Retinal pigment epithelial cell (primary cell): ENCODE results near the gene SH3BP5.
A peak's percentile ranks its signal among the peaks of the same experiment; 100 is the strongest.

Source experiments
- DNase-seq: peaks from one replicate; pipeline ENCODE4 v3.0.0-alpha.2; 2010; ENCODE audit warnings: low read depth
- H3K4me3 ChIP-seq: 2 replicates; pipeline ENCODE4 v1.5.1; 2011; ENCODE audit warnings: mild to moderate bottlenecking, low read length, control low read depth, moderate library complexity
- TF ChIP-seq, protein P1 (sequence below): conservative IDR thresholded peaks from 2 replicates; pipeline ENCODE4 v1.5.1; 2011; ENCODE audit warnings: low read depth, low read length, control low read depth, inconsistent platforms

SH3BP5 gene

DNA sequence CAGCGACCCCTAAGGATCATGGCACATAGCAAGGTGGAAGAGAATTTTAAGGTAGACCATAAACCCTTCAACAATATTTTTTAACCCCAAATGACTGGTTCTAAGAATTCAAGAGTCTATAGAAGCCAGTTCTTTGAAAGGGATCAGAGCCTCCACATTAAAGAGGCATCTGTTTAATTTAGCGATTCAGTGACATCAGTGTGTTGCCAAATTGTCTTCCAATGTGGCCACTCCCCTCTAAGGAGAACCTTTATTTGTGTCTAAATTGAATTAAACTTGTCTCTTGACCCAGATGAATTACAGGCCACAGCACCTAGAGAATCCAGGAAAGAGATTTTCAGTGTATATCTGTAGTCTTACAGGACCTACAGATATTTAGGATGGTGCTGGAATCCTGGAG, 6.6 kb upstream of the SH3BP5 start:
- TF ChIP-seq, protein P1, sequence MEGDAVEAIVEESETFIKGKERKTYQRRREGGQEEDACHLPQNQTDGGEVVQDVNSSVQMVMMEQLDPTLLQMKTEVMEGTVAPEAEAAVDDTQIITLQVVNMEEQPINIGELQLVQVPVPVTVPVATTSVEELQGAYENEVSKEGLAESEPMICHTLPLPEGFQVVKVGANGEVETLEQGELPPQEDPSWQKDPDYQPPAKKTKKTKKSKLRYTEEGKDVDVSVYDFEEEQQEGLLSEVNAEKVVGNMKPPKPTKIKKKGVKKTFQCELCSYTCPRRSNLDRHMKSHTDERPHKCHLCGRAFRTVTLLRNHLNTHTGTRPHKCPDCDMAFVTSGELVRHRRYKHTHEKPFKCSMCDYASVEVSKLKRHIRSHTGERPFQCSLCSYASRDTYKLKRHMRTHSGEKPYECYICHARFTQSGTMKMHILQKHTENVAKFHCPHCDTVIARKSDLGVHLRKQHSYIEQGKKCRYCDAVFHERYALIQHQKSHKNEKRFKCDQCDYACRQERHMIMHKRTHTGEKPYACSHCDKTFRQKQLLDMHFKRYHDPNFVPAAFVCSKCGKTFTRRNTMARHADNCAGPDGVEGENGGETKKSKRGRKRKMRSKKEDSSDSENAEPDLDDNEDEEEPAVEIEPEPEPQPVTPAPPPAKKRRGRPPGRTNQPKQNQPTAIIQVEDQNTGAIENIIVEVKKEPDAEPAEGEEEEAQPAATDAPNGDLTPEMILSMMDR, result no peak
- no peak overlapping the region for H3K4me3 ChIP-seq
- no peak for DNase-seq

DNA sequence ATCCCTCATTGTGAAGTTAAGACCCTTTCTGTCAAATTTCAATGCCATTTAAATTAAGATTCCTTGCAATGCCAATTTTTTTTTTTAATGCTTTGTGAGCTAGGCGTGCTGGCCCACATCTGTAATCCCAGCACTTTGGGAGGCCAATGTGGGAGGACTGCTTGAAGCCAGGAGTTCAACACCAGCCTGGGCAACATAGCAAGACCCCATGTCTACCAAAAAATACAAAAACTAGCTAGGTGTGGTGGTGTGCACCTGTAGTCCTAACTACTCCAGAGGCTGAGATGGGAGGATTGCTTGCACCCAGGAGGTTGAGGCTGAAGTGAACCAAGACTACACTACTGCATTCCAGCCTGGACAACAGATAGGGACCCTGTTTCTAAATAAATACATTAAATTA, 5.6 kb upstream of the SH3BP5 start:
- no peak overlapping the region for H3K4me3 ChIP-seq
- TF ChIP-seq, protein P1, result no peak
- no peak for DNase-seq

DNA sequence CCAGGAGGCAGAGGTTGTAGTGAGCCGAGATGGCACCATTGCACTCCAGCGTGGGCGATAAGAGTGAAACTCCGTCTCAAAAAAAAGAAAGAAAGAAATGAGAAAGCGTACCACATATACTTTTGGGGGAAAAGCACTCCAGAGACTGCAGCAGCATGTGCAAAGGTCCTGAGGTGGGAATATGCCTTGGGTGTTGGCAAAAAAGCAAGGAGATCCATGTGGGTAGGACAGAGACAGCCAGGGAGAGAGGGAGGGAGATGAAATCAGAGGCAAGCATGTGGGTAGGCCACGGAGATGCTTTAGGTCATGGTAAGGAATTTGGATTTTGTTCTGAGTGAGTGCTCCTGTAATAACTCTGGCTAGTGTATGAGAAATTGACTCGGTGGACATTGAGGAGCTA, 3.7 kb upstream of the SH3BP5 start:
- no peak for DNase-seq
- TF ChIP-seq, protein P1, result no peak
- H3K4me3 ChIP-seq, result no peak overlapping the region

GRCh38 chr3:15333956-15334263, 1.5 kb upstream of the SH3BP5 start:
- DNase-seq, result no peak
- H3K4me3 ChIP-seq, result no peak overlapping the region
- TF ChIP-seq, protein P1, result no peak

DNA sequence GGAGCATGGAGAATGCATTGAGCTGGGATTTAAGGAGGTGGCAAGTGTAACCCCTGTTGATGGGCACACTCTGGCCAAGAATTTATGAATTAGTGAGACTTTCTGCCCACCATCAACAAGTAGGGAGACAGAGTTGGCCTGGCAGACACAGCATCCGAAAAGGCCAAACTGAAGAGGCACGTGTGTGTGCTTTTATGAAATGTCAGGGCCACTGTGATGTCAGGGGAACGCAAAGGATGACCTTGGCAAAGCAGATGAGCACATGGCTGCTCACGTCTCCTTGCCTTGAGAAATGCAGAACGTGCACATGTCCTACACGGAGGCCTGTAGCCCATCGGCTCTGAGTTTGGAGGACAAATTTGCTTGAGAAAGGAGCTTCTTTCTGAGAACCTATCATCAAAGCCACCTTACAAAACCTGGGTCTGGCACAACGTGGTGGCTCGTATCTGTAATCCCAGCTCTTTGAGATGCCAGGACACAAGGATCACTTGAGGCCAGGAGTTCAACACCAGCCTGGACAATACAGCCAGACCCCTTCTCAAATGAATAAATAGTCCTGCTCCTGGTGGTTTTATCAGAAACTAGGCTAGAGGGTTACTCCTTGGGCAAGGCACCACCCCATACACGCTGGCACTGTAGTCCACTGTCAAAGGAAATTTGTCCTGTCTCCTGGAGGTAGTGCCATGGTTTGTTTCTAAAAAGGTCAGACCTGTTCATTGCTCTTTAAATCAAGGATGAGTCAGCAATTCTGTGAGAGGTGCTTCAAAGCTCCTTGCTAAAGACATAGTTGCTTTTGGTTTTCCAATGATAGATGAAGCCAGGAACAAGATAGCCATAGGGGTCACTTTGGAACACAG, 941 bp upstream of the SH3BP5 start:
- H3K4me3 ChIP-seq, result no peak overlapping the region
- no peak for DNase-seq
- TF ChIP-seq, protein P1, result no peak

DNA sequence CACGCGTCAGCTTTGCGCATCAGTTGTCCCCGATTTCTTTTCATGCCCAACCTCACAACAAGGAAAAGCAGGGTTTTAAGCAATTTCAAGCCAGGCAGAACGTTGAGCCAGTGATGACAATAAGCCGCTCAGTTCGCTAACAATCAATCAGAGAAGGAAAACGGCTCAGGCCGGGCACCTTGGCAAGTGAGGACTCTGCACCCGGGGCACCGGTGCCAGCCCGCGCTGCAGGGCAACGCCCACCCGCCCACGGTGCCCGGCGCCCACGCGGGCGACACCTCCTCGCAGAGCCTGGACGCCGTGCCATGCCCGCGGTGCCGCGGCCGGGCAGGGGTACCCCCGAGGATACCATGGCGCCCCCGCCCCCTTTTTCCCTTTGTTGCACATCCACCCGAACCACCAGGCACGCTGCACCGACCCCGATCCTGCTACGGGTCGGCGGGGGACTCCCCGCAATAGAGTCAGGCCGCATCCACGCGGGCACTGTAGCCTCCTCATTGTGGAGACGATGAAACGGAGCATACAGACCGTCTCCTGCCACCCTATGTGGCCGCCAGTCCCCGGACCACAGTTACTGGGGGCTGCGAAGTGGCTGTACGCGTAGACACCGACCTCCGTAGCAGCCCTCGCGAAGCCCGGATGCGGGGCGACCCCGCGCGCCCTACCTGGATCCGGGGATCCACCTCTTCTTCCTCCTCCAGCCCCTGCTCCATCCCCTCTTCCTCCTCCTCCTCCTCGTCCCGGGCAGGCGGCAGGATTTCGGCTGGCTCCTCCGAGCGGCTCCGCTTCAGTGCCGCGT, 581 bp downstream of the SH3BP5 start:
- no peak for DNase-seq

More for the DNA sequence above, 581 bp downstream of the SH3BP5 start:
- TF ChIP-seq, protein P1, result peak; percentile 10
- peak overlapping the region; percentile 89 for H3K4me3 ChIP-seq
